HG02981 (cell line): Measurements from ENCODE around the gene ZSCAN5A.
"Not testable (repeated sequence)": the region's sequence is repeated elsewhere in the genome, so short reads cannot be mapped to it uniquely, and the experiment has no call there.

Source experiments
- ATAC-seq: cut with Tn5 transposase; IDR thresholded peaks from one replicate; pipeline ENCODE4 v1.9.1; 2021; ENCODE audit warnings: mild to moderate bottlenecking, moderate library complexity; ENCODE audit not compliant: unreplicated experiment

The ZSCAN5A gene

DNA sequence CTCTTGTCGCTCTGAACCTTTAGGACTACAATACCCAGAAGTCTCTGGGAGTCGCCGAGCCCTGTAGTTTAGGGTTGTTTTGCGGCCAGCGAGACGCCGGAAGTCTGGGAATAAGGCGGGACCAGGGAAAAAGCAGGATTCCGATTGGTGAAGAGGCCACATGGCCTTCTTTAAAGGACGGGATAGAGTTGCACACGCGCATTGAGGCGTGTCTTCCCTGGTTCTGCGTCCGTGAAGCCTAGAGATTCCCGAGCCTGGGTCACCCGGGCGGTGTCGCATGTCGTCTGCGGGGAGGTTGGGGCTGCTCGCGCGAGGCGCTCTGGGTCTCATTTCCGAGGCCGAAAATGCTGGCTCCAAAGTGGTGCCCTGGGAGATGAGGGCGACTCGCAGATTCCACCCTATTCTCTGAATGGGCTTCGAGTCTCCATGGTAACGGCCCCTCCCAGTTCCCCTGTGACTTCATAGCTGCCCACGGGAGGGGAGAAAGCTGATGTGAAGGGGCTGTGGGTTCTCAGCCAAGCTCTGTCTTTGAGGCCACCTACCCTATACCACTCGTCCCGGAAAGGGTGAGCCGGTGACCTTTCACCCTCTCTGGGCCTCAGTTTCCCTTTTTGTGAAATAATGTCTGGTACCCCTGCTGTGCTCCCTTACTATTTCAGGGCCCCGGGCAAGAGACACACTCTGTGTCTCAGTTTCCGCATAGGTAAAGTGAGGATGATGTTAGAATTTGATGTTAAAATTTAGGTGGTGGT is 614 bp upstream of the ZSCAN5A start:
- ATAC-seq: peak; percentile 69

DNA sequence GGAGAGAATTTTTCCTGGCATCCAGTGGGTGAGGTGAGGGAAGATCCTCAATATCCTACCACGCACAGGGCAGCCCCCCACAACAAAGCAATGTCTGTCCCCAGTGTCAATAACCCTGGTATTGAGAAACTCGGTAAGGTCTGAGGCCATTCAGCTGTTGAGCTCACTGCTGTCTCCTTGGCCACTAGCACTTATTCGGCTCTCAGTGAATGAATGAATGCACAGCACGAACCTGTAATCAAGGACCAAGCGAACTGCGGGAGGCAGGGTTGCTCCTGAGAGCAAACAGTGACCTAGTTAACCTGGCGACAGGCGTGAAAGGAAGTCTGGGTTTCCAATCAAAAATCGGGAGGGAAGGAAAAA is 640 bp downstream of the ZSCAN5A start:
- ATAC-seq: peak; percentile 3

DNA sequence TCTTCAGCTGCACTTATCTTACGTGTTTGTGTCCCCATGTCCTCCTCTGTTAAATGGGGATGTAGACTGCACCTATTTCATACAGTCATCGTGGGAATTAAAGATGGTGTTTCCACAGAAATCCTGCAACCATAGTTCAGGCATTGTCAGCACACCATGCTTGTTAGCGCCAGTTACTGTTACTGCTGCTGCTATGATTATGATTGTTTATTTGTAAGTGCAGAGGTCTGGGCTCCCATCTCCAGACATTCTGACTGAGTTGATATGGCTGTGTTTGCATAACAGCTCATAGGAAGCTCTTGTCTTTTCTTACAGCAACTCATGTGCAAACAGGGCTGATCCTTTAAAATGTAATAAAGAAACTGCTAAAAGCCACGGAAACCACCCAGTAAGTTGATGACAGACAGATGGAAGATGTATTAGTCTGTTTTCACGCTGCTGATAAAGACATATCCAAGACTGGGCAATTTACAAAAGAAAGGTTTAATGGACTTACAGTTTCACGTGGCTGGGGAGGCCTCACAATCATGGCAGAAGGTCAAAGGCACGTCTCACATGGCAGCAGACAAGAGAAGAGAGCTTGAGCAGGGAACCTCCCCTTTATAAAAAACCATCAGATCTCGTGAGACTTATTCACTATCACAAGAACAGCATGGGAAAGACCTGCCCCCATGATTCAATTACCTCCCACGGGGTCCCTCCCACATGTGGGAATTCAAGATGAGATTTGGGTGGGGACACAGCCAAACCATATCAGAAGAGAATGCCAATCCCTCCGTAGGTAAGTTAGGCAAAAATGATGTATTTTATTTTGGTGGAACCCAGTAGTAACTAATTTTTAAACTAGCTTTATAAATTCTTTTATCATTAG is 1.6 kb downstream of the ZSCAN5A start:
- no peak for ATAC-seq

DNA sequence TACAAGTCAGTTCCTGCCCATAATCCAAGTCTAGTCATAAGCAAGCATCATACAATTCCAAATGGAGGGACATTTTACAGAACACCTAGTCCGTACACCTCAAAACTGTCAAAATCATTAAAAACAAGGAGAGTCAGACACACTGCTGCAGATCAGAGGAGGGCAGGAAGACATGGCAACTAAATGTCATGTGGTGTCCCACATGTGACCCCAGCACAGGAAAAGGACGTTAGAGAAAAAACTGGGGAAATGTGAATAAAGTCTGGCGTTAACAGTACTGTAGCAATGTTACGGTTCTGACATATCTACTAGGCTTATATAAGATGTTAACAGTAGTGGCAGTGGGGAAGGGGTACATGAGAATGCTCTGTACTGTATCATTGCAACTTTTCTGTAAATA is 2.3 kb downstream of the ZSCAN5A start:
- ATAC-seq: no peak

DNA sequence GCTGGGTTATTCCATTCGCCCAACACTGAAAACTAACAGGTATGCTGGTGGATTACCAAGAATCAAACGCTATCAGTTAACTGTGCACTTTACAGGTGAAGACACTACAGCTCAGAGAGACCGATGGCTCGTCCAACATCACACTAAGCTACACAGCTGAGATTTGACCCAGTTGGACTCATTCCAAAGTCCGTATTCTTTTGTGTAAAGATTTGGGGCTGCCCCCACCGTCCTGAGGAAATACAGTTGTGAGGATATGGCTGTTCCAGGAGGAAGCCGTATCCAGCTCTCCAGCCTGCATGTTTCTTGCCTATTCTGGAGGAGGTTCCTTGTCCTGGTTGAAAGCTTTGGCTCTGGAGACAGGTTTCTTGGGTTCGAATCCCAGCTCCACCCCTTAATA is 4.2 kb downstream of the ZSCAN5A start:
- ATAC-seq: no peak

DNA sequence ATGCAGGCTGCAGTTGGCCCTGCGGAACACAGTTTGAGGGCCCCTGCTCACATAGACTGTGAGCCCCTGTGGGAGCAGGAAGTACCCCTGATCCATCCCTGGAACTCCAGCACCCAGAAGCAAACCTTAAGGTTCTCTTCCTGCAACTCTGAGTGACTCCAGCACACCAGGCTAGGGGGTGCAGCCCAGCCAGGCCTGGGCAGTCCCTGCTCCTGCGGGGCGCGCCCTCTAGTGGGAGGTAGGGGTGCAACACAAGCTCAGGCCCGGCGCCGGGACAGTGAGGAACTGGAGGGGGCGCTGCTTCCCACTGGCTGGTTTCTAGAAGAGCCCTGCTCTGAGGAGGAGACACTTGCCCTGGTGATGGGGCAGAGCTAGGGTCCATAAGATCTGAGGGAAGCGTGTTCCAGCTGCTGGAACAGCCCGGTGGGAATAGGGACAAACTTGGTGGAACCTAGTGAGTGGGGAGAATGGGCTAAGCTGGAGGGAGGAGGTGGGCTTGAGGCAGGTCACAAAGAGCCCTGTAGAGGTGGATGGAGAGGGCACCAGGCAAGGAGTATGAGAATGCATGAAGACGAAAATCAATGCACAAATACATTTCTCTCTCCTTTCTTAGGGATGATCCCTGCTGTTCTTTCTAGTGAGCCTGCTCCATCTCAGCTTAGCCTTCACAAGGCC is 5.0 kb downstream of the ZSCAN5A start:
- ATAC-seq: no peak

DNA sequence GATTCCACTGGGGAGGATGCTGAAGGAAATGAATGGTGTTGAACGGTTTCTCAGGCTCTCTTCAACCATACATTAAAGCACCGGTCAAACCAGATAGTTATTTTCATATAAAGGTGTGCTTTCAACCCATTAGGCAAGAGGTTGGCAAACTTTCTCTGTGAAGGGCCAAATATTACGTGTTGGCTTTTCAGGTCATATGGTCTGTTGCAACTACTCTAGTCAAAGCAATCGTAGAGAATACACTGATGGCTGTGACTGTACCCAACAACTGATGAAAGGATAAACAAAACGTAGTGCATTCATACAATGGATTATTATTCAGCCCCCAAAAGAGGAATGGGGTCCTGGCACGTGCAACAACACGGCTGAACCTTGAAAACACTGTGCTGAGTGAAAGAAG is 5.8 kb downstream of the ZSCAN5A start:
- ATAC-seq: no peak

DNA sequence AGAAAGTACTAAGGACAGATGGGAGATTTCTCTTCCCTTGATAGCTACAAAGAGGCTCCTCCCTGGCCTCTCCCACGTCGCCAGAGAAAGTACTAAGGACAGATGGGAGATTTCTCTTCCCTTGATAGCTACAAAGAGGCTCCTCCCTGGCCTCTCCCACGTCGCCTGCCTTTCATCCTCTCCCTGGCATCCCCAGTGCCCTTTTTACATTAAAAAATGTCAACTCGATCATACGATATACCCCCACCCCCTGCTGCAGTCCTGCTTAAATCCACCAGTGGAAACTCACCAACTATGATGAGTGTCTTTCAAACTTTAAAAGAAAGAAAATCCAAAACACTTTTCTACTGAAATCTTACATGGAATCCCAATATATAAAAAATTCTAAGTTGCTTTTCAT is 7.6 kb downstream of the ZSCAN5A start:
- ATAC-seq: not testable (repeated sequence)

GRCh38 chr19:56306016-56306415 is 8.6 kb downstream of the ZSCAN5A start:
- ATAC-seq: no peak

DNA sequence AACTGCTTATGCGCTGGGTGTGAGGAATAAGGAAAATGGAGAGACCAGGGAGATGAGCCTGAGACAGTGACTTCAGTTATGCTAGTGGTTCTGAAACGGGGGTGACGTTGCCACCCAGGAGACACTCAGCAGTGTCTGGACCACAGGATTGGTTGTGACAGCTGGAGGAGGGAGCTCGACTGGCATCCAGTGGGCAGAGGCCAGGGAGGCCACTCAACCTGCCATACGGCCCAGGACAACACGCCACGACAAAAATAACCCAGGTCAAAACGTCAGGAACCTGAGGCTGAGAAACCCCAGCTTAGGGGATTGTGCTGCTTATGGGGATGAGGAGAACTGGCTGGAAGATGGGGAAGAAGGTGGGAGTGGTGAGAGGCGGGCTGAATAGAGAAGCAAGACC is 10.4 kb downstream of the ZSCAN5A start:
- no peak for ATAC-seq

DNA sequence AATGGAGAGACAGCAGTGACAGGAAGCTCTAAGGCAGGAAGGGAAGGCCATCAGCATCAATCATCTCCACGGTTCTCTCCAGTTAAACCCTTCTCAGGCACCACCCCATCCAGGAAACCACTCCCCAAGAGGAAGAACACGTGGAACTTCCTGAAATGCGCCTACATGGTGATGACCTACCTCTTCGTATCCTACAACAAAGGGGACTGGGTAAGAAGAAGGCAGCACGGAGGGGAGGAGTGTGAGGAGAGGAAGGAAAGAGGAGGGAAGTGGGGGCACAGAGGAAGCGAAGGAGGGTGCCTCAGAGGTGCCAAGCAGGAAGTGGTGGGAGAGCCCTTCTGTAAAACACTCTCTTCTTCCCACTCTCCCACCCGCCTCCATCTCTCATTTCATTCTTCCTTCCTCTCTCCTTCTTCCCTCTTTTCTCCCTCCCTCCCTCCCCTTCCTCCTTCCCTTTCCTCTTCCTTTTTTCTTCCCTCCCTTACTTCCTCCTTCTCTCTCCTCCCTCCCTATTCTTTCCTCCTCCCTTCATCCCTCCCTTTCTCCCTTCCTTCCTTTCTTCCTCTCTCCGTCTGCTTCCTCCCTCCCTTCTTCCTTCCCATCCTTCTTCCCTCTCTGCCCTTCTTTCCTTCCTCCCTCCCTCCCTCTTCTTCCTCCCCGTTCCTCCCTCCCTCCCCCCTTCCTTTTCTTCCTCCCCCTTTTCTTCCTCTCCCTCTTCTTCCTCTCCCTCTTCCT is 12.6 kb downstream of the ZSCAN5A start:
- no peak for ATAC-seq

- ATAC-seq: no peak
Measured at GRCh38 chr19:56301155-56301554, 13.5 kb downstream of the ZSCAN5A start.

GRCh38 chr19:56299688-56300087 is 15.0 kb downstream of the ZSCAN5A start:
- no peak for ATAC-seq

DNA sequence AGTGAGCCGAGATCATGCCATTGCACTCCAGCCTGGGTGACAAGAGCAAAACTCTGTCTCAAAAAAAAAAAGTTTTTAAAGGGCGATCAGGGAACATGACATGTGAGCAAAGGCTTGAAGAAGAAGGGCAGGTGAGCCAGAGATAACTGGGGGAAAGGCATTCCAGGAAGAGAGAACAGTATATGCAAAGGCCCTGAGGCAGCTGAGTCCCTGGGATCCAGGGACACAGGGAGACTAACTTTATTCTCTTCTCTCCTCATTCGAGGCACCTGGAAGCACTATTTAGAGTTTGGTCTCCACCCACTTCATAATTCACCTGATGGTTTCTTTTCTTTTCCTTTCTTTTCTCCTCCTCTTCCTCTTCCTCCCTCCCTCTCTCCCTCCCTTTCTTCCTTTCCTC is 17.6 kb downstream of the ZSCAN5A start:
- ATAC-seq: no peak

DNA sequence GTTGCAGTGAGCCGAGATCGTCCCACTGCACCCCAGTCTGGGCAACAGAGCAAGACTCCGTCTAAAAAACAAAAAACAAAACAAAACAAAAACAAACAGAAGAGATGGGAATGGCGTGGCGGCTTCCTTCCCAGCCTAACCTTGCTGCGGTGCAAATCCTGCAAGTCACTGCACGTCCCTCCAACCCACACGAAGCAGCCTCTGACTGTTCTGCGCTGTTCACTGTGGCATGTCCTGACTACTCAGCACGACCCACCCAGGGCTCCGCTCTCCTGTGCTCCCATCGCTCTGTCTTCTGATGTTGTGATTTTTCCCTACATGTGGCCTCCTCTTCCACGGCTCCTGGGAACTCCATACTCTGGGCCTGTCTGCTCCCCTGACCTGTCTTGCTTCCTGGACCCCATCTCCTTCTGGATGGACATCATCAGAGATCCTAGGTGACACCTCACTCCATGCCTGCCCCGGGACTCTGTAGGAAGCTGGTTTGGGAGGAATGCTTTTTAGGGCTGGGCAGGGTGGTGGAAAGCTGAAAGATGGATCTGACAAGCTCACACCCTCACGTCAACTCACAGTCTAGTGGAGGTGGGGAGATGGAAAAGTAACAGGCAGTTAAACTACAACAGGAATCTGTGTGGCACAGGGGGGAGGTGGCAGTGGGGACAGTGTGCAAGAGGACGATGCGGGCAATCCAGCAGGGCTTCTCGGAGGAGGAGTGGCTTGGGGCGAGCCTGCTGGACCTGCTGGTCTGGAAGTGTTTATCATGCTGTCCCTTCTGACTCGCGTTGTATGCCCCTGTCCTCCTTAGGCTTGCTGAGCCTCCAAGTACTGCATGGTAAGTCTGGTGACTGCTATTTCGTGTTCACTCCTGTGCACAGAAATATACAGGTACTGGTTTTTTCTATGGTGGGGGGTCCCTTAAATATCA is 18.8 kb downstream of the ZSCAN5A start:
- ATAC-seq: no peak

DNA sequence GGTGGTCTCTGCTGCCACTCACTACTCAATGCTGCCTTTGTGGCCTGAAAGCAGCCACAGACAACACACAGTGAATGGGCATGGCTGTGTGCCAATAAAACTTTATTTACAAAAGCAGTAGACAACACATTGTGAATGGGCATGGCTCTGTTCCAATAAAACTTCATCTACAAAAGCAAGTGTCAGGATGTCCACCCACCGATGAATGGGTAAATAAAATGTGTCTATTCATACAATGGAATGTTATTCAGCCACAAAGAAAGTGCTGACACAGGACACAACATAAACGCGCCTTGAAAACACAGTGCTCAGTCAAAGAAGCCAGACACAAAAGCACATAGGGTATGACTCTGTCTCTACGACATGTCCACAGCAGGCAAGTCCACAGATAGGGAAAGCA is 20.1 kb downstream of the ZSCAN5A start:
- no peak for ATAC-seq

DNA sequence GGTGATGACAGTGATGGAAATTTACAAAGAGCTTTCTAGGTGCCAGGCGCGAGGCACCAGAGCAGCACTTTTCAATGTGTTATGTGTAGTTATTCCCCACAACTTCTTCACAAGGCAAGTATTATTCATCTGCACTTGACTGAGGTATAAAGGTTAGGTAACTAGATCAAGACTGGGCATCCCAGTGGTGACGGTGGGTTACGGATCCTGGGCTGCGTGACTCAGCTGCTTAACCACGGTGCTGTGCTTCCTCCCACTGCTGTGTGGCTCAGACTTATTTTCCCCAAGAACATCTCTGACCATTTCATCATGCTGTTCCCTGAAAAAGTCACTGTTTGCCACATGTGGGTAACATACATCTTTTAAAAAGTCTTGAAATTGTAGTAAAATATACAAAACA is 22.8 kb downstream of the ZSCAN5A start:
- no peak for ATAC-seq

GRCh38 chr19:56290104-56290503 is 24.5 kb downstream of the ZSCAN5A start:
- no peak for ATAC-seq

- ATAC-seq: no peak
Measured at GRCh38 chr19:56284746-56285145, 29.9 kb downstream of the ZSCAN5A start.

DNA sequence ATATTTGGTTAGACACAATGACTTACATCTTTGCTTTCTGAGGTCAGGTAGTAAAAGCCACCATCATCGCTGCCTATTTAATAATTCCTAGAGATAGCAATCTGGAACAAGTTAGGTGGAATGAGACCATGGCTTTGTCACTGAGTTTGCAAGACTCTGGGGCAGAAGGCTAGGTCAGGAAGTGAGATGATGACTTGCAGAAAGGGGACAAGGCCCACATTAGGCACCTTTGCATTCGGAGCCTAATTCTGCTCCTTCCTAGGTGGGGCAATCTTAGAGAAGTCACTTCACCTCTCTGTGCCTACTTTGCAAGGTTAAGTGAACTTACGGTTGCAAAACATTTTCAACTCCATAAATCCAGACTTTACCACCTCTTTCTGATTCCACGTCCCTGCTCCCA is 31.8 kb downstream of the ZSCAN5A start:
- no peak for ATAC-seq
